CD4-positive, alpha-beta memory T cell (primary cell): ENCODE measurements around the gene SIGLEC6. TPM values are rescaled to one million over a fixed set of nuclear protein-coding genes. Genes with fewer than 3 reads are reported as not detected.
A peak's percentile ranks its signal among the peaks of the same experiment; 100 is the strongest.

Experiments
- CTCF ChIA-PET: fragments of 350-600 bp; sonication (Branson Sonifier 250); formaldehyde crosslinking; loops from one replicate; lab custom pipeline; 2021; ENCODE audit warnings: inconsistent platforms; ENCODE audit not compliant: partially characterized antibody; lab: Charles Lee
- POLR2A ChIA-PET: fragments of 350-600 bp; sonication (Branson Sonifier 250); formaldehyde crosslinking; loops from one replicate; lab custom pipeline; 2021; ENCODE audit not compliant: partially characterized antibody; lab: Charles Lee
- DNase-seq, 5 donors: peaks; one replicate each; pipeline versions ENCODE4 v3.0.0 to v3.0.0-alpha.2; 2020 to 2022; ENCODE audit warnings: mixed read lengths in 1 of 5
- H3K27ac ChIP-seq: one replicate; pipeline ENCODE4 v1.7.0; 2013; ENCODE audit warnings: low read depth, low read length
- H3K27me3 ChIP-seq: 2 replicates; pipeline ENCODE4 v1.7.0; 2013; ENCODE audit warnings: mild to moderate bottlenecking, low read length, moderate library complexity; ENCODE audit not compliant: insufficient read depth
- H3K36me3 ChIP-seq: 2 replicates; pipeline ENCODE4 v1.7.0; 2013; ENCODE audit warnings: mild to moderate bottlenecking, low read length, moderate library complexity; ENCODE audit not compliant: insufficient read depth
- H3K4me1 ChIP-seq: 2 replicates; pipeline ENCODE4 v1.7.0; 2013; ENCODE audit warnings: mild to moderate bottlenecking, low read length, moderate library complexity; ENCODE audit not compliant: insufficient read depth
- H3K4me3 ChIP-seq, 2 donors: one replicate each; pipeline ENCODE4 v1.7.0; 2013; ENCODE audit warnings: low read length in 2 of 2, mild to moderate bottlenecking in 1 of 2
- H3K9me3 ChIP-seq, 2 donors: one replicate each; pipeline ENCODE4 v1.7.0; 2013; ENCODE audit warnings: low read length in 2 of 2, control low read depth in 1 of 2; ENCODE audit not compliant: control insufficient read depth in 1 of 2
- H3K27ac Mint-ChIP-seq, 7 donors: one replicate each; pipeline ENCODE4 v1.8.0; 2020 to 2021; ENCODE audit warnings: mixed read lengths in 7 of 7, mild to moderate bottlenecking in 6 of 7, inconsistent platforms in 3 of 7, moderate library complexity in 3 of 7
- H3K27me3 Mint-ChIP-seq, 2 donors: one replicate each; pipeline ENCODE4 v1.8.0; 2020 to 2021; ENCODE audit warnings: mixed read lengths in 2 of 2
- H3K36me3 Mint-ChIP-seq, 2 donors: one replicate each; pipeline ENCODE4 v1.8.0; 2020 to 2021; ENCODE audit warnings: mixed read lengths in 2 of 2, inconsistent platforms in 1 of 2, mild to moderate bottlenecking in 1 of 2
- H3K4me1 Mint-ChIP-seq, 4 donors: one replicate each; pipeline ENCODE4 v1.8.0; 2020 to 2021; ENCODE audit warnings: mixed read lengths in 4 of 4, mild to moderate bottlenecking in 1 of 4
- H3K4me3 Mint-ChIP-seq, 8 donors: one replicate each; pipeline ENCODE4 v1.8.0; 2020 to 2021; ENCODE audit warnings: mixed read lengths in 8 of 8, mild to moderate bottlenecking in 7 of 8, moderate library complexity in 6 of 8, inconsistent platforms in 3 of 8
- H3K9me3 Mint-ChIP-seq, 8 donors: one replicate each; pipeline ENCODE4 v1.8.0; 2020 to 2021; ENCODE audit warnings: mixed read lengths in 8 of 8, mild to moderate bottlenecking in 5 of 8, inconsistent platforms in 3 of 8, moderate library complexity in 1 of 8
- intact Hi-C: fragments of 100-400 bp; cut with micrococcal nuclease; formaldehyde crosslinking; loops from one replicate; pipeline ENCODE4 v1.15.1; 2023
- polyA plus RNA-seq, 2 donors: library from polyadenylated mRNA; unstranded; fragments of 300-500 nt; fragmentation: Illumina TruSeq; gene quantifications; one replicate each; pipeline ENCODE4 v1.2.3, GENCODE V29; 2021
- total RNA-seq, 2 experiments: library from RNA; stranded (reverse); gene quantifications; one replicate each; pipeline ENCODE4 v1.2.3, GENCODE V29; 2021

The SIGLEC6 gene
- total and polyA plus RNA-seq, 4 experiments from 2014 or later = 0.10 TPM; not detected in 3

DNA sequence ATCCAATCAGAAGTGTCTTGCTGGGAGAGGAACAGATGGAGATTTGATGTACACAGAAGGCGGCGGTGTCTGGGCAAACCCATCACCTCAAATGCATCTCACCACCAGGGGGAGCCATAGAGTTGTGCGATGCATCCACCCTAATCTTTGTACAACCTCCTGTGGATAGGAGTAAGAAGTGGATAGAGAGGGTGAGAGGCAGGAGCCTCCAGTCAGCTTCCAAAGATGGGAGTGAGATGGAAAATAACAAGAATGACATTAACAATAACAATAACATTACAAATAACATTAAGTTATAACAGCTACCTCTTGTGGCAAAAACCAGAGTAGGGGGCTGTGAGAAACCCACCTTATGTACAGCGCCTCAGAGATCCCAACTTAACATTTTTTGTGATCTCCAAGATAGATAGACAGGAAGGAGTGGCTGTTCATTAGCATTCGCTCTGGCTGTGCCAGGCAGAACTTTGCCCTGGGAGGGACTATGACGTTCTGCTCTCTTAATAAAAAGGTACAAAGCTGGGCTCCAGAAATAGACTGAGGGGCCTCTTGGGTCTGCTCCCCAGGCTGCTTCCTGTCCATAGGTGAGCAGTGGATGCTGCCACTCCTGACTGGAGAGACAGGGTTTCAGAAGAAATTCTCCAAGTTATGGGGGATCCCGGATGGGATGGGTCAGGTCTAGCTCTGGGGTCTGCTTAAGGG is 58.3 kb downstream of the SIGLEC6 start:
- Mint-ChIP-seq H3K4me3 (no peak overlapping the region), H3K27me3 (peaks cover 9 to 24% of the 10 kb centered on the region in 2 donors), H3K9me3 (peaks cover 0 to 6% (median 0%) of the 10 kb centered on the region in 8 donors), H3K4me1 (peaks cover 0 to 2% (median 1%) of the 10 kb centered on the region in 4 donors), H3K27ac (no peak overlapping the region), H3K36me3 (no peaks in the 10 kb centered on the region)
- CTCF ChIA-PET = interaction anchor here (0.6 to 4.7 kb wide), 26 partner anchors 9 to 324 kb away, joined by 3 to 41 read pairs (median 5); no protein-coding TSS in a partner anchor
- Histone ChIP-seq H3K4me3 (no peak overlapping the region), H3K27me3 (peaks cover 4% of the 10 kb centered on the region), H3K9me3 (no peaks in the 10 kb centered on the region), H3K36me3 (no peaks in the 10 kb centered on the region), H3K4me1 (no peaks in the 10 kb centered on the region), H3K27ac (no peak overlapping the region)
- DNase-seq = peak; percentile 57 to 68 (median 61)
- POLR2A ChIA-PET = interaction anchor here (2.1 kb wide), 1 partner anchor 31 kb away, joined by 6 read pairs; no protein-coding TSS in a partner anchor
- intact Hi-C loops = loop anchor here (1.0 to 2.0 kb wide), 5 partner anchors 32 to 305 kb away; no protein-coding TSS in a partner anchor

GRCh38 chr19:51472607-51473006 is 58.9 kb downstream of the SIGLEC6 start:
- Histone ChIP-seq H3K36me3 (no peaks in the 10 kb centered on the region), H3K4me1 (no peaks in the 10 kb centered on the region), H3K9me3 (no peaks in the 10 kb centered on the region), H3K27ac (no peak overlapping the region), H3K4me3 (no peak overlapping the region), H3K27me3 (peaks cover 4% of the 10 kb centered on the region)
- peaks cover 0 to 6% (median 0%) of the 10 kb centered on the region in 8 donors for H3K9me3 Mint-ChIP-seq
- H3K27me3 Mint-ChIP-seq = peaks cover 9 to 26% of the 10 kb centered on the region in 2 donors
- H3K27ac Mint-ChIP-seq = no peak overlapping the region
- H3K36me3 Mint-ChIP-seq = no peaks in the 10 kb centered on the region
- ChIA-PET POLR2A (interaction anchor here (2.1 kb wide), 1 partner anchor 31 kb away, joined by 6 read pairs; no protein-coding TSS in a partner anchor), CTCF (interaction anchor here (0.6 to 4.7 kb wide), 22 partner anchors 9 to 325 kb away, joined by 3 to 41 read pairs (median 5); no protein-coding TSS in a partner anchor)
- peaks cover 1 to 7% (median 2%) of the 10 kb centered on the region in 4 donors for H3K4me1 Mint-ChIP-seq
- no peak for DNase-seq
- intact Hi-C loops = loop anchor here (1.0 to 2.0 kb wide), 5 partner anchors 31 to 306 kb away; no protein-coding TSS in a partner anchor
- H3K4me3 Mint-ChIP-seq = no peak overlapping the region

- H3K27ac Mint-ChIP-seq = no peak overlapping the region
- H3K9me3 Mint-ChIP-seq = peaks cover 0 to 6% (median 0%) of the 10 kb centered on the region in 8 donors
- peaks cover 1 to 11% (median 3%) of the 10 kb centered on the region in 4 donors for H3K4me1 Mint-ChIP-seq
- ChIA-PET POLR2A (interaction anchor here (2.1 kb wide), 1 partner anchor 30 kb away, joined by 6 read pairs; no protein-coding TSS in a partner anchor), CTCF (interaction anchor here (0.8 to 4.7 kb wide), 7 partner anchors 13 to 186 kb away, joined by 3 to 41 read pairs (median 3); no protein-coding TSS in a partner anchor)
- intact Hi-C loops = no loop called here
- no peak overlapping the region for H3K27ac ChIP-seq
- no peaks in the 10 kb centered on the region for H3K4me1 ChIP-seq
- no peaks in the 10 kb centered on the region for H3K36me3 ChIP-seq
- no peak overlapping the region for H3K4me3 Mint-ChIP-seq
- no peaks in the 10 kb centered on the region for H3K27me3 ChIP-seq
- no peaks in the 10 kb centered on the region for H3K36me3 Mint-ChIP-seq
- H3K9me3 ChIP-seq = no peaks in the 10 kb centered on the region
- peaks cover 9 to 22% of the 10 kb centered on the region in 2 donors for H3K27me3 Mint-ChIP-seq
- no peak for DNase-seq
- no peak overlapping the region for H3K4me3 ChIP-seq
Observed at GRCh38 chr19:51471527-51471926, 59.9 kb downstream of the SIGLEC6 start.

GRCh38 chr19:51470966-51471365 is 60.5 kb downstream of the SIGLEC6 start:
- POLR2A ChIA-PET = no interaction called here
- Mint-ChIP-seq H3K27ac (no peak overlapping the region), H3K27me3 (peaks cover 9 to 22% of the 10 kb centered on the region in 2 donors)

GRCh38 chr19:51469629-51470028 is 61.8 kb downstream of the SIGLEC6 start:
- Histone ChIP-seq H3K9me3 (no peaks in the 10 kb centered on the region), H3K27me3 (no peaks in the 10 kb centered on the region), H3K4me3 (no peak overlapping the region), H3K36me3 (no peaks in the 10 kb centered on the region), H3K4me1 (no peaks in the 10 kb centered on the region), H3K27ac (no peak overlapping the region)
- no peak overlapping the region for H3K27ac Mint-ChIP-seq
- intact Hi-C loops = no loop called here
- DNase-seq = no peak
- no peaks in the 10 kb centered on the region for H3K9me3 Mint-ChIP-seq
- H3K27me3 Mint-ChIP-seq = peaks cover 12 to 26% of the 10 kb centered on the region in 2 donors
- ChIA-PET POLR2A (no interaction called here), CTCF (interaction anchor here (0.9 to 1.5 kb wide), 4 partner anchors 16 to 48 kb away, joined by 3 read pairs; no protein-coding TSS in a partner anchor)
- no peak overlapping the region for H3K4me3 Mint-ChIP-seq
- H3K4me1 Mint-ChIP-seq = peaks cover 1 to 11% (median 3%) of the 10 kb centered on the region in 4 donors
- H3K36me3 Mint-ChIP-seq = no peaks in the 10 kb centered on the region

More at GRCh38 chr19:51470966-51471365, 60.5 kb downstream of the SIGLEC6 start:
- Mint-ChIP-seq H3K9me3 (peaks cover 0 to 3% (median 0%) of the 10 kb centered on the region in 8 donors), H3K4me1 (peaks cover 1 to 11% (median 3%) of the 10 kb centered on the region in 4 donors), H3K36me3 (no peaks in the 10 kb centered on the region), H3K4me3 (no peak overlapping the region)
- Histone ChIP-seq H3K4me1 (no peaks in the 10 kb centered on the region), H3K27me3 (no peaks in the 10 kb centered on the region), H3K36me3 (no peaks in the 10 kb centered on the region), H3K4me3 (no peak overlapping the region), H3K27ac (no peak overlapping the region), H3K9me3 (no peaks in the 10 kb centered on the region)
- intact Hi-C loops = no loop called here
- DNase-seq = no peak
- CTCF ChIA-PET = interaction anchor here (0.9 to 4.7 kb wide), 6 partner anchors 13 to 186 kb away, joined by 3 to 41 read pairs (median 3); no protein-coding TSS in a partner anchor

DNA sequence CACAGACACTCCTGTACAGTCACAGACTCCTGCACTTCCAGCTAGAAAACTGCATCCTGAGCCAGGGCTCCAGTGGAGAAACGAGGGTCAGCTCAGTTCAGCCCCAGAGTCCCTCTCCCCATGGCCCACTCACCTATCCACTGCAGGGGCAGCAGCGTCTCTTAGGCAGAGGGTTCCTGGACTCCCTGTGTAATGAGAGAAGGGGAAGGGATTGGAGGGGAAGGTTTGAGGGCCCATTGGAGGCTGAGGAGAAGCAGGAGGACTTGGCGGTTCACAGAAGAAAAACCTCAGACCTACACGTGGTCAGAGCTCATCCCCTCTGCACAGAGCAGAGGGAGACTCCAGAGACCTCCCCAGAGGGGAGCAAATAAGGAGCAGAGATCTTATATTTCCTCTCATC is 62.3 kb downstream of the SIGLEC6 start:
- Histone ChIP-seq H3K36me3 (no peaks in the 10 kb centered on the region), H3K4me3 (no peak overlapping the region), H3K4me1 (no peaks in the 10 kb centered on the region), H3K27ac (no peak overlapping the region), H3K27me3 (no peaks in the 10 kb centered on the region), H3K9me3 (no peaks in the 10 kb centered on the region)
- Mint-ChIP-seq H3K36me3 (no peaks in the 10 kb centered on the region), H3K27ac (no peak overlapping the region), H3K4me3 (no peak overlapping the region), H3K9me3 (no peaks in the 10 kb centered on the region), H3K4me1 (peaks cover 1 to 11% (median 5%) of the 10 kb centered on the region in 4 donors), H3K27me3 (peaks cover 15 to 26% of the 10 kb centered on the region in 2 donors)
- CTCF ChIA-PET = interaction anchor here (0.7 to 1.5 kb wide), 3 partner anchors 15 to 188 kb away, joined by 3 to 5 read pairs (median 3); no protein-coding TSS in a partner anchor
- DNase-seq = no peak
- POLR2A ChIA-PET = no interaction called here
- intact Hi-C loops = no loop called here

DNA sequence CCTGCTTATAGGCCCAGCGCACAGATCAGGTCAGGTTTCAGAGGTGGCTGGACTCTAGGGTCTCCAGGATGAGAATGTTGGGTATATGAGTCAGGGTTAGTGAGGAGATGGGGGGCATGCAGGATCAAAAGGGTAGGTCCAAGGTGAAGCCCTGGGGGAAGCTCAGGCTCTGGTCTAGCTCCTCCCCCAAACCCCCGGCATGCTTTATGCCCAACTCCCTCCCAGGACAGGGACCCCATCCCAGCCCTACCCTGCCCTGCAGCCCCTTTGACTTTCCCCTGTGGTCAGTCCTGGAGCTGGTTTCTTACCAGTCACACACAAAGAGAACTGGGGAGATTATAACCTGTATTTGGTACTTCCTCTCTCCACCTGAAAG is 62.9 kb downstream of the SIGLEC6 start:
- no peaks in the 10 kb centered on the region for H3K4me1 ChIP-seq
- Mint-ChIP-seq H3K27me3 (peaks cover 14 to 25% of the 10 kb centered on the region in 2 donors), H3K9me3 (no peaks in the 10 kb centered on the region), H3K4me3 (no peak overlapping the region), H3K27ac (no peak overlapping the region), H3K36me3 (no peaks in the 10 kb centered on the region), H3K4me1 (peaks cover 1 to 11% (median 6%) of the 10 kb centered on the region in 4 donors)
- no peak overlapping the region for H3K4me3 ChIP-seq
- intact Hi-C loops = no loop called here
- POLR2A ChIA-PET = no interaction called here
- no peak overlapping the region for H3K27ac ChIP-seq
- DNase-seq = no peak
- CTCF ChIA-PET = interaction anchor here (1.2 to 1.4 kb wide), 2 partner anchors 45 to 188 kb away, joined by 3 to 5 read pairs; no protein-coding TSS in a partner anchor
- no peaks in the 10 kb centered on the region for H3K36me3 ChIP-seq
- H3K9me3 ChIP-seq = no peaks in the 10 kb centered on the region
- H3K27me3 ChIP-seq = no peaks in the 10 kb centered on the region
